DOHH2 (cell line): Measurements from ENCODE around the gene ARHGAP24.

ENCODE experiments used
- H3F3A ChIP-seq: fragments of 200-600 bp; sonication (generic), shearing (Covaris generic); 2 replicates; pipeline ENCODE4 v1.6.0; 2016; ENCODE audit warnings: antibody characterized with exemption, mild to moderate bottlenecking; ENCODE audit not compliant: control insufficient read depth, insufficient read depth
- H3K27ac ChIP-seq: fragments of 200-600 bp; sonication (generic); 2 replicates; pipeline ENCODE4 v1.5.1; 2014; ENCODE audit warnings: low read depth, mild to moderate bottlenecking, low read length, moderate library complexity
- H3K27me3 ChIP-seq: fragments of 200-600 bp; sonication (generic); 2 replicates; pipeline ENCODE4 v1.6.1; 2014; ENCODE audit warnings: mild to moderate bottlenecking, low read length, mixed read lengths; ENCODE audit not compliant: control insufficient read depth
- H3K36me3 ChIP-seq: fragments of 200-600 bp; sonication (generic); 2 replicates; pipeline ENCODE4 v1.6.1; 2014; ENCODE audit warnings: mild to moderate bottlenecking, low read length, moderate library complexity, mixed read lengths; ENCODE audit not compliant: control insufficient read depth
- H3K4me1 ChIP-seq: fragments of 200-600 bp; sonication (generic); 2 replicates; pipeline ENCODE4 v1.6.1; 2014; ENCODE audit warnings: mild to moderate bottlenecking, low read length, mixed read lengths; ENCODE audit not compliant: control insufficient read depth
- H3K4me2 ChIP-seq: fragments of 200-600 bp; sonication (generic); 2 replicates; pipeline ENCODE4 v1.6.0; 2014; ENCODE audit warnings: mild to moderate bottlenecking, low read length, moderate library complexity
- H3K4me3 ChIP-seq: fragments of 200-600 bp; sonication (generic); 2 replicates; pipeline ENCODE4 v1.5.1; 2014; ENCODE audit warnings: mild to moderate bottlenecking, low read length, mixed read lengths
- H3K79me2 ChIP-seq: fragments of 200-600 bp; sonication (generic); 2 replicates; pipeline ENCODE4 v1.6.1; 2014; ENCODE audit warnings: mild to moderate bottlenecking, low read length, mixed read lengths; ENCODE audit not compliant: control insufficient read depth
- H3K9me2 ChIP-seq: fragments of 200-600 bp; sonication (generic); replicated peaks from 2 replicates; pipeline ENCODE4 v1.6.1; 2014; ENCODE audit warnings: mild to moderate bottlenecking, low read length, mixed read lengths; ENCODE audit not compliant: control insufficient read depth
- H3K9me3 ChIP-seq: fragments of 200-600 bp; sonication (generic); 2 replicates; pipeline ENCODE4 v1.6.1; 2014; ENCODE audit warnings: antibody characterized with exemption, low read length, mixed read lengths; ENCODE audit not compliant: control insufficient read depth, insufficient read depth
- H4K20me1 ChIP-seq: fragments of 200-600 bp; sonication (generic); 2 replicates; pipeline ENCODE4 v1.6.0; 2014; ENCODE audit warnings: low read depth, mild to moderate bottlenecking, antibody characterized with exemption, low read length, moderate library complexity; ENCODE audit not compliant: control insufficient read depth, insufficient read depth
- CTCF ChIP-seq: fragments of 200-600 bp; sonication (generic); IDR thresholded peaks from one replicate; pipeline ENCODE4 v1.5.1; 2014; ENCODE audit warnings: antibody characterized with exemption, mild to moderate bottlenecking, low read depth, low read length; ENCODE audit not compliant: poor library complexity, severe bottlenecking
- EZH2phosphoT487 ChIP-seq: fragments of 200-600 bp; sonication (generic); IDR thresholded peaks from 2 replicates; pipeline ENCODE4 v1.6.1; 2017; ENCODE audit warnings: borderline replicate concordance, mild to moderate bottlenecking, antibody characterized with exemption, low read length, moderate library complexity, mixed read lengths

ARHGAP24 gene

DNA sequence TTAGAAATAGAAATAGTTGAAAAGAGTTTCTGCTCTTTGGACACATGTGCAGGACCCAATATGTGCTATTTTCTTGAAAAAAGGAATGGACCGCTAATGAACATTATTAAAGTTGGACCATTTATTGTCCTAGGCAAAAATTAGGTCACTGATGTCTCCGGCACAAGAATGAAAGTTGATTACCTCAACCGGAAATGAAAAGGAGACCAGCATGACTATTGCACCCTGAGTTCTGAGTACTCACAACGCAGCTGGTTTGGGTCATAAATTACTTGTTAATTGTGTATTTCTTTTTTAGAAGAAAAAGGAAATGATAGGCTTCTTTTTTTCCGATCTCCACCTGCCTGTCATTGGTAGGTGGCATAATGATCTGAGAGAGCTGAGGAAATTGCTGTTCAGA, 232.7 kb downstream of the ARHGAP24 start:
- Histone ChIP-seq H3K36me3 (peaks cover 18% of the 10 kb centered on the region), H3K4me3 (peak overlapping the region; percentile 40), H3K4me1 (peaks cover 54% of the 10 kb centered on the region), H3K9me2 (no peaks in the 10 kb centered on the region), H3K27ac (peak overlapping the region; percentile 25; the same call in 1 of the 2 replicates), H3K9me3 (peaks cover 5% of the 10 kb centered on the region; the same call in 1 of the 2 replicates), H3K27me3 (no peaks in the 10 kb centered on the region), H3K4me2 (peak overlapping the region; percentile 53), H3K79me2 (no peaks in the 10 kb centered on the region), H4K20me1 (no peaks in the 10 kb centered on the region), H3F3A (peaks cover 10% of the 10 kb centered on the region)
- TF ChIP-seq CTCF (no peak), EZH2phosphoT487 (no peak)

GRCh38 chr4:85708468-85708867, 233.5 kb downstream of the ARHGAP24 start:
- peaks cover 5% of the 10 kb centered on the region for H3F3A ChIP-seq
- H3K27ac ChIP-seq: no peak overlapping the region
- TF ChIP-seq EZH2phosphoT487 (no peak), CTCF (no peak)
- H3K4me3 ChIP-seq: no peak overlapping the region
- H3K4me2 ChIP-seq: no peak overlapping the region
- H4K20me1 ChIP-seq: no peaks in the 10 kb centered on the region
- no peaks in the 10 kb centered on the region for H3K79me2 ChIP-seq
- H3K4me1 ChIP-seq: peaks cover 54% of the 10 kb centered on the region
- H3K9me2 ChIP-seq: no peaks in the 10 kb centered on the region
- peaks cover 14% of the 10 kb centered on the region for H3K36me3 ChIP-seq
- H3K27me3 ChIP-seq: no peaks in the 10 kb centered on the region
- H3K9me3 ChIP-seq: peaks cover 5% of the 10 kb centered on the region; the same call in 1 of the 2 replicates

GRCh38 chr4:85713005-85713404, 238.1 kb downstream of the ARHGAP24 start:
- Histone ChIP-seq H3K27ac (no peak overlapping the region), H3K36me3 (no peaks in the 10 kb centered on the region), H3K79me2 (no peaks in the 10 kb centered on the region), H3K9me2 (no peaks in the 10 kb centered on the region), H3K4me2 (peak overlapping the region; percentile 26), H4K20me1 (no peaks in the 10 kb centered on the region), H3K4me1 (peaks cover 55% of the 10 kb centered on the region), H3F3A (peaks cover 5% of the 10 kb centered on the region), H3K27me3 (no peaks in the 10 kb centered on the region), H3K4me3 (no peak overlapping the region), H3K9me3 (no peaks in the 10 kb centered on the region)
- no peak for TF ChIP-seq CTCF
- no peak for TF ChIP-seq EZH2phosphoT487
